Smooth muscle cell (in vitro differentiated cells): ENCODE measurements around the gene HAO1. TPM values are rescaled to one million over a fixed set of nuclear protein-coding genes. Genes with fewer than 3 reads are reported as not detected.
"Not testable (repeated sequence)": the region's sequence is repeated elsewhere in the genome, so short reads cannot be mapped to it uniquely, and the experiment has no call there.

ENCODE experiments used
- DNase-seq: peaks from one replicate; lab custom pipeline; 2025; ENCODE audit not compliant: unreplicated experiment; lab: John Stamatoyannopoulos, UW
- H2AFZ ChIP-seq: fragments of 200-600 bp; sonication (generic); 2 replicates; pipeline ENCODE4 v1.6.0; 2016; ENCODE audit warnings: antibody characterized with exemption, low read depth, mild to moderate bottlenecking
- H3F3A ChIP-seq: fragments of 200-600 bp; sonication (generic); 2 replicates; pipeline ENCODE4 v1.6.0; 2017; ENCODE audit warnings: antibody characterized with exemption, low read depth
- H3K27ac ChIP-seq: fragments of 200-600 bp; sonication (generic); 2 replicates; pipeline ENCODE4 v1.5.1; 2016; ENCODE audit warnings: low read depth, mild to moderate bottlenecking
- H3K27me3 ChIP-seq: fragments of 200-600 bp; sonication (generic); 2 replicates; pipeline ENCODE4 v1.6.1; 2016; ENCODE audit warnings: low read depth, mild to moderate bottlenecking
- H3K36me3 ChIP-seq: fragments of 200-600 bp; sonication (generic); 2 replicates; pipeline ENCODE4 v1.5.1; 2016; ENCODE audit warnings: low read depth
- H3K4me1 ChIP-seq: fragments of 200-600 bp; sonication (generic); 2 replicates; pipeline ENCODE4 v1.5.1; 2016; ENCODE audit warnings: low read depth
- H3K4me2 ChIP-seq: fragments of 200-600 bp; sonication (generic); 2 replicates; pipeline ENCODE4 v1.6.0; 2016; ENCODE audit warnings: mild to moderate bottlenecking
- H3K4me3 ChIP-seq: fragments of 200-600 bp; sonication (generic); 2 replicates; pipeline ENCODE4 v1.5.1; 2016; ENCODE audit warnings: mild to moderate bottlenecking
- H3K79me2 ChIP-seq: fragments of 200-600 bp; sonication (generic); 2 replicates; pipeline ENCODE4 v1.6.0; 2016; ENCODE audit warnings: low read depth, mild to moderate bottlenecking
- H3K9ac ChIP-seq: fragments of 200-600 bp; sonication (generic); 2 replicates; pipeline ENCODE4 v1.6.0; 2016; ENCODE audit warnings: low read depth
- H3K9me3 ChIP-seq: fragments of 200-600 bp; sonication (generic); replicated peaks from 2 replicates; pipeline ENCODE4 v1.5.1; 2016; ENCODE audit warnings: low read depth
- H4K20me1 ChIP-seq: fragments of 200-600 bp; sonication (generic); 2 replicates; pipeline ENCODE4 v1.6.0; 2016; ENCODE audit warnings: low read depth
- WGBS: methylation state at CpG from one replicate; pipeline ENCODE4 v1.1.7; 2016; ENCODE audit warnings: low lambda C conversion rate; 5-methylcytosine and 5-hydroxymethylcytosine counted together
- polyA plus RNA-seq: library from polyadenylated mRNA; unstranded; fragments of >200 nt; fragmentation: Nextera tagmentation; extraction: Ambion mirVana; gene quantifications from 2 replicates; pipeline ENCODE4 v1.2.1, GENCODE V29; 2016
- total RNA-seq: library from RNA; depleted of rRNA; stranded (reverse); fragments of >200 nt; gene quantifications from 2 replicates; pipeline ENCODE4 v1.2.3, GENCODE V29; 2014
- TF ChIP-seq, protein P1 (sequence below): fragments of 200-600 bp; sonication (generic); IDR thresholded peaks from 2 replicates; pipeline ENCODE4 v1.5.1; 2017; ENCODE audit warnings: borderline replicate concordance, mild to moderate bottlenecking, antibody characterized with exemption; ENCODE audit not compliant: insufficient read depth, poor library complexity, severe bottlenecking

HAO1 gene
- total and polyA plus RNA-seq, 2 experiments from 2014 or later, result not detected

DNA sequence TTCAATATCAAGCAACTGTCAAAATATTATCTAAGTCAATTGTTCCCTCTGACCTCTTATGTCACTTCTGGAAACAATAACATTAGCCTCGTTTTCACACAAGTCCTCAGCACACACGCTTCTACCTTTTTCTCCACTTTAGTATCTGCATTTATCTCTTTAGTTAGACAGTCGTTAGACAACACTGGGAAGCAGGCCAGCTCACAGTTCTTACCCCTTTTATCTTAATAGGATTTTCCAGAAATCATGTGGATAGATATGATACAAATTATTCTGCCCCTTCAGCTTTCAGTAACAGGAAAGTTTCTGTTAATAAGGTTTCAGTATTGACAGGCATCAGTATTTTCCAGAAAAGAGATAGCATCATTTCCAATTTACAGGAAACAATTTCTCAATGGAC, 25.9 kb upstream of the HAO1 start:
- H2AFZ ChIP-seq, result no peak overlapping the region
- H3F3A ChIP-seq, result no peaks in the 10 kb centered on the region
- H3K36me3 ChIP-seq, result no peaks in the 10 kb centered on the region
- H3K27me3 ChIP-seq, result no peaks in the 10 kb centered on the region
- no peaks in the 10 kb centered on the region for H3K79me2 ChIP-seq
- H3K9ac ChIP-seq, result no peak overlapping the region
- no peaks in the 10 kb centered on the region for H4K20me1 ChIP-seq
- no peak for DNase-seq
- 65% methylated on average over 3 of the region's 3 CpGs for WGBS
- no peaks in the 10 kb centered on the region for H3K9me3 ChIP-seq
- H3K4me3 ChIP-seq, result no peak overlapping the region
- H3K4me1 ChIP-seq, result no peaks in the 10 kb centered on the region
- no peak overlapping the region for H3K4me2 ChIP-seq
- TF ChIP-seq, protein P1, sequence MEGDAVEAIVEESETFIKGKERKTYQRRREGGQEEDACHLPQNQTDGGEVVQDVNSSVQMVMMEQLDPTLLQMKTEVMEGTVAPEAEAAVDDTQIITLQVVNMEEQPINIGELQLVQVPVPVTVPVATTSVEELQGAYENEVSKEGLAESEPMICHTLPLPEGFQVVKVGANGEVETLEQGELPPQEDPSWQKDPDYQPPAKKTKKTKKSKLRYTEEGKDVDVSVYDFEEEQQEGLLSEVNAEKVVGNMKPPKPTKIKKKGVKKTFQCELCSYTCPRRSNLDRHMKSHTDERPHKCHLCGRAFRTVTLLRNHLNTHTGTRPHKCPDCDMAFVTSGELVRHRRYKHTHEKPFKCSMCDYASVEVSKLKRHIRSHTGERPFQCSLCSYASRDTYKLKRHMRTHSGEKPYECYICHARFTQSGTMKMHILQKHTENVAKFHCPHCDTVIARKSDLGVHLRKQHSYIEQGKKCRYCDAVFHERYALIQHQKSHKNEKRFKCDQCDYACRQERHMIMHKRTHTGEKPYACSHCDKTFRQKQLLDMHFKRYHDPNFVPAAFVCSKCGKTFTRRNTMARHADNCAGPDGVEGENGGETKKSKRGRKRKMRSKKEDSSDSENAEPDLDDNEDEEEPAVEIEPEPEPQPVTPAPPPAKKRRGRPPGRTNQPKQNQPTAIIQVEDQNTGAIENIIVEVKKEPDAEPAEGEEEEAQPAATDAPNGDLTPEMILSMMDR, result no peak
- no peak overlapping the region for H3K27ac ChIP-seq

DNA sequence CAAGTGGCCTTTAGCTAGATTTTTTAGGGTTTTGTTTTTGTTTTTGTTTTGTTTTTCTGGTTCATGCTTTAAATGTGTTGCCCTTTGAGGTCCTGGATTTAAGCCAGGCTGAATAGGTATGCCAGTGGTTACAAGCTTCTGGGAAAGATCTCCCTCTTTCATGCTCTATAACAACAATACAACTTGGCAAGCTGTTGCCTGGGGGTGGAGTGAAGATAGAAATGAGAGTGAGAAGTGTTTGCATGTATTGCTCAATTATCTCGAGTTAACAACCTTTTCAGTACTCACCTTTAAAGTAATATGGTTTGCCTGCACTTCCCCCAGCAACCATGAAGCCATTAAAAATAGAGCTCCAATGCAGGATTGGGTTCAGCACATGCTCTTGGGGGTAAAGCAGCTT, 19.2 kb upstream of the HAO1 start:
- no peak overlapping the region for H2AFZ ChIP-seq
- no peaks in the 10 kb centered on the region for H3K79me2 ChIP-seq
- no peak for DNase-seq
- H3F3A ChIP-seq, result no peaks in the 10 kb centered on the region
- 58% methylated on average over 1 of the region's 1 CpG for WGBS
- no peaks in the 10 kb centered on the region for H4K20me1 ChIP-seq
- H3K4me2 ChIP-seq, result no peak overlapping the region
- no peaks in the 10 kb centered on the region for H3K4me1 ChIP-seq
- no peak overlapping the region for H3K27ac ChIP-seq
- no peak overlapping the region for H3K9ac ChIP-seq
- no peaks in the 10 kb centered on the region for H3K9me3 ChIP-seq
- H3K27me3 ChIP-seq, result no peaks in the 10 kb centered on the region
- TF ChIP-seq, protein P1, result no peak
- no peak overlapping the region for H3K4me3 ChIP-seq
- H3K36me3 ChIP-seq, result no peaks in the 10 kb centered on the region

DNA sequence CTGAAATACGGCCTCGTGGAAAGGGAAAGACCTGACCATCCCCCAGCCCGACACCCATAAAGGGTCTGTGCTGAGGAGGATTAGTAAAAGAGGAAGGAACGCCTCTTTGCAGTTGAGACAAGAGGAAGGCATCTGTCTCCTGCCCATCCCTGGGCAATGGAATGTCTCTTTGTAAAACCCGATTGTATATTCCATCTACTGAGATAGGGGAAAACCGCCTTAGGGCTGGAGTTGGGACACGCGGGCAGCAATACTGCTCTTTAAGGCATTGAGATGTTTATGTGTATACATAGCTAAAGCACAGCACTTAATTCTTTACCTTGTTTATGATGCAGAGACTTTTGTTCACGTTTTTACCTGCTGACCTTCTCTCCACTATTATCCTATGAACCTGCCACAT, 16.3 kb upstream of the HAO1 start:
- H3K4me2 ChIP-seq, H3K79me2 ChIP-seq: not testable (repeated sequence)
- 83% methylated on average over 9 of the region's 9 CpGs for WGBS

DNA sequence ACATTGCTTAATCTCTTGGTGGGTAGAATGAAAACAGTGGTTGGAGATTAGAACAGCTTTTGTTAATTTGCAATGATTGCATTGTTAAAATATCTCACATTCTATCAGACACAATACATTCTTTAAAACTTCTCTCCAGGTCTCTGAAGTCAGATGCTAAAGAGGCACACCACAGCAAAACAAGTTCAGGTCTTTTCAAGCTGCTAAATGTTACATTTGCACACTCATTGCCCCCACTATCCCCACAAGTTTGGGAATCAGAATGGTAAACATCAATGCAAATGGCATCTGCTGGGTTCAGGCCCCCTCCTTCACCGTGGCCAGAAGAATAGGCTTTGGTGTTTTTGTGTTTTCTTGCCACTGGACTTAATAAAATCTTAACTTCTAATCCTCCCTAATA, 10.1 kb upstream of the HAO1 start:
- no peaks in the 10 kb centered on the region for H3K4me1 ChIP-seq
- H3K36me3 ChIP-seq, result no peaks in the 10 kb centered on the region
- H3K27ac ChIP-seq, result no peak overlapping the region
- H2AFZ ChIP-seq, result no peak overlapping the region
- no peaks in the 10 kb centered on the region for H3K79me2 ChIP-seq
- H3K4me2 ChIP-seq, result no peak overlapping the region
- H4K20me1 ChIP-seq, result no peaks in the 10 kb centered on the region
- DNase-seq, result no peak
- no peaks in the 10 kb centered on the region for H3K9me3 ChIP-seq
- H3F3A ChIP-seq, result no peaks in the 10 kb centered on the region
- WGBS, result 81% methylated on average over 1 of the region's 1 CpG
- no peak overlapping the region for H3K9ac ChIP-seq
- H3K27me3 ChIP-seq, result no peaks in the 10 kb centered on the region
- TF ChIP-seq, protein P1, result no peak
- H3K4me3 ChIP-seq, result no peak overlapping the region

More for the DNA sequence above, 16.3 kb upstream of the HAO1 start:
- DNase-seq, H3K4me1 ChIP-seq, H3K27ac ChIP-seq, H3K4me3 ChIP-seq, H3F3A ChIP-seq, H3K9me3 ChIP-seq, H4K20me1 ChIP-seq, H3K9ac ChIP-seq, H2AFZ ChIP-seq, H3K36me3 ChIP-seq, H3K27me3 ChIP-seq: not testable (repeated sequence)
